Measurements from ENCODE around the gene ZBED1.

The ZBED1 gene

GRCh38 chrX:2514131-2514530, 13.4 kb upstream of the ZBED1 start:
- TF ChIP-seq NFIC (IDR thresholded peaks at IDR 0.05) (no peak), ZBTB7A (IDR thresholded peaks at IDR 0.05; ENCODE audit: low read depth) (no peak), CREB1 (IDR thresholded peaks at IDR 0.05; ENCODE audit: low read depth) (no peak), RAD21 (IDR thresholded peaks at IDR 0.05; ENCODE audit: low read depth) (no peak), REST (IDR thresholded peaks at IDR 0.05; ENCODE audit: low read depth) (no peak), USF1 (IDR thresholded peaks at IDR 0.05) (no peak), FOXM1 (IDR thresholded peaks at IDR 0.05; ENCODE audit: borderline replicate concordance, low read depth) (no peak), TCF12 (IDR thresholded peaks at IDR 0.05; ENCODE audit: low read depth) (no peak), EGR1 (IDR thresholded peaks at IDR 0.05) (no peak), YY1 (IDR thresholded peaks at IDR 0.05; ENCODE audit: low read depth) (no peak), TEAD4 (IDR thresholded peaks at IDR 0.05) (no peak), TAF1 (IDR thresholded peaks at IDR 0.05; ENCODE audit: low read depth) (no peak), EP300 (IDR thresholded peaks at IDR 0.05; ENCODE audit: borderline replicate concordance) (no peak)
- TF ChIP-seq, protein P1, sequence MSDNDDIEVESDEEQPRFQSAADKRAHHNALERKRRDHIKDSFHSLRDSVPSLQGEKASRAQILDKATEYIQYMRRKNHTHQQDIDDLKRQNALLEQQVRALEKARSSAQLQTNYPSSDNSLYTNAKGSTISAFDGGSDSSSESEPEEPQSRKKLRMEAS (IDR thresholded peaks at IDR 0.05): no peak

DNA sequence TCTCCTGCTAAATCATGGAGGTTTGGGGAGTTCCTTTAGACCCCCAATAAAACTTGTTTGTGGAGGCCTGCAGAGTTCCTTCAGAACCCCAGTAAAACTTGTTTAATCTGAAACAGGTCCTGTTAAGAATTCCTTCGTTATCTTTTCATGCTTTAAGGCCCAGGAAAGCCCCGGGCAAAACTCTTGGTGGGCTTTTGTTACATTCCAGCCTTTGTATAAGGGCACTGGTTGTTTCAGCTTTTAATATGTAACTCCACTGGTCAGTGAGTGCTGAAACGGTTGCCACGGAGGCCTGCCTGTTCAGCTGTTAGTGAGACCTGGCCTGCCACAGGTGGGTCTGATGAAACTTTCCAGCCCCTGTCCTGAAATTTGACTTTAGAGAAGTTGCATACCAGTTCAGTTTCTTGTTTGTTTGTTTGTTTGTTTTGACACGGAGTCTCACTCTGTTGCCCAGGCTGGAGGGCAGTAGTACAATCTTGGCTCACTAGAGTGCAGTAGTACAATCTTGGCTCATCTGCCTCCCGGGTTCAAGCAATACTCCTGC, 12.4 kb upstream of the ZBED1 start:
- no peak for TF ChIP-seq TCF12 (IDR thresholded peaks at IDR 0.05; ENCODE audit: low read depth)
- TF ChIP-seq, protein P1 (IDR thresholded peaks at IDR 0.05): no peak
- no peak for TF ChIP-seq TEAD4 (IDR thresholded peaks at IDR 0.05)
- no peak for TF ChIP-seq REST (IDR thresholded peaks at IDR 0.05; ENCODE audit: low read depth)
- no peak for TF ChIP-seq EGR1 (IDR thresholded peaks at IDR 0.05)
- TF ChIP-seq USF1 (IDR thresholded peaks at IDR 0.05): no peak
- TF ChIP-seq FOXM1 (IDR thresholded peaks at IDR 0.05; ENCODE audit: borderline replicate concordance, low read depth): no peak
- no peak for TF ChIP-seq NFIC (IDR thresholded peaks at IDR 0.05)
- no peak for TF ChIP-seq RAD21 (IDR thresholded peaks at IDR 0.05; ENCODE audit: low read depth)

DNA sequence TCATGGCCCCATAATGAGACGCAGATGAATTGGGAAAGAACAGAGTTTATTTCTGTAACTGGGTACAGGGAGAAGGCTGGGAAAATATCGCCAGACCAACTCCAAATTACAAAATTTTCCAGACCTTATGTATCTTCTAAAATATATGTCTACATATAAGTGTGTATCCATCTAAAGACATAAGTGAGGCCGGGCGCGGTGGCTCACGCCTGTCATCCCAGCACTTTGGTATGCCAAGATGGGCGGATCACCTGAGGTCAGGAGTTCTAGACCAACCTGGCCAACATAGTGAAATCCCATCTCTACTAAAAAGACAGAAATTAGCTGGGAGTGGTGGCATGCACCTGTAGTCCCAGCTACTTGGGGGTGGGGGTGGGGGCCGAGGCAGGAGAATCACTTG, 11.7 kb upstream of the ZBED1 start:
- TF ChIP-seq EGR1 (IDR thresholded peaks at IDR 0.05): no peak
- no peak for TF ChIP-seq USF1 (IDR thresholded peaks at IDR 0.05)
- TF ChIP-seq CREB1 (IDR thresholded peaks at IDR 0.05; ENCODE audit: low read depth): no peak
- TF ChIP-seq FOXM1 (IDR thresholded peaks at IDR 0.05; ENCODE audit: borderline replicate concordance, low read depth): no peak
- no peak for TF ChIP-seq TAF1 (IDR thresholded peaks at IDR 0.05; ENCODE audit: low read depth)
- TF ChIP-seq, protein P1 (IDR thresholded peaks at IDR 0.05): no peak
- no peak for TF ChIP-seq CEBPB (IDR thresholded peaks at IDR 0.05)

DNA sequence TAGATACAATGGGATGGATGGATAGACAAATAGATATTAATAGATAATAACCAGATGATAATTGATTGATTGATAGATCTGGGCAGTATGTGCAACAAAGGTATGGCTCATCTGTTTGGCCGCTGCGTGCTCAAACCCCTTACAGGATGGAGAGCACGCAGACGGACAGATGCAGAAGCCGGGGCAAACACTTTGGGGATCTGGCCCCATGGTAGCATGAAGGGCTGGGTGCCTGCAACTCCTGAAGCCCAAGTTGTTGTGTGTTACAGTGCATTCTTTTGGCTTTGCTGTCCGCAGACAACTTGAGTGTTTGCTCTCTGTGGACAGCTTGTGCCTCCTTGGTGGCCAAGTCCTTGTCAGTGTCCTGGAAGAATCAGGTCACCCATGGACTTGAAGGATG, 10.6 kb upstream of the ZBED1 start:
- no peak for TF ChIP-seq FOXM1 (IDR thresholded peaks at IDR 0.05; ENCODE audit: borderline replicate concordance, low read depth)
- TF ChIP-seq USF1 (IDR thresholded peaks at IDR 0.05): no peak
- TF ChIP-seq, protein P1 (IDR thresholded peaks at IDR 0.05): no peak
- TF ChIP-seq CREB1 (IDR thresholded peaks at IDR 0.05; ENCODE audit: low read depth): no peak

GRCh38 chrX:2508648-2509335, 8.0 kb upstream of the ZBED1 start:
- TF ChIP-seq TAF1 (IDR thresholded peaks at IDR 0.05; ENCODE audit: low read depth) (no peak), USF1 (IDR thresholded peaks at IDR 0.05) (no peak), TEAD4 (IDR thresholded peaks at IDR 0.05) (no peak), YY1 (IDR thresholded peaks at IDR 0.05; ENCODE audit: low read depth) (no peak), REST (IDR thresholded peaks at IDR 0.05; ENCODE audit: low read depth) (no peak), RAD21 (IDR thresholded peaks at IDR 0.05; ENCODE audit: low read depth) (no peak), TCF12 (IDR thresholded peaks at IDR 0.05; ENCODE audit: low read depth) (no peak), CREB1 (IDR thresholded peaks at IDR 0.05; ENCODE audit: low read depth) (no peak), EP300 (IDR thresholded peaks at IDR 0.05; ENCODE audit: borderline replicate concordance) (no peak), CEBPB (IDR thresholded peaks at IDR 0.05) (no peak), EGR1 (IDR thresholded peaks at IDR 0.05) (no peak), FOXM1 (IDR thresholded peaks at IDR 0.05; ENCODE audit: borderline replicate concordance, low read depth) (no peak), NFIC (IDR thresholded peaks at IDR 0.05) (no peak), ZBTB7A (IDR thresholded peaks at IDR 0.05; ENCODE audit: low read depth) (no peak)
- TF ChIP-seq, protein P1 (IDR thresholded peaks at IDR 0.05): no peak
